ENCODE data around the gene MYD88. TPM values are rescaled to one million over a fixed set of nuclear protein-coding genes. Genes with fewer than 3 reads are reported as not detected.

MYD88 gene
- total RNA-seq, 1 donor from 2014 or later, result 47.3 TPM

DNA sequence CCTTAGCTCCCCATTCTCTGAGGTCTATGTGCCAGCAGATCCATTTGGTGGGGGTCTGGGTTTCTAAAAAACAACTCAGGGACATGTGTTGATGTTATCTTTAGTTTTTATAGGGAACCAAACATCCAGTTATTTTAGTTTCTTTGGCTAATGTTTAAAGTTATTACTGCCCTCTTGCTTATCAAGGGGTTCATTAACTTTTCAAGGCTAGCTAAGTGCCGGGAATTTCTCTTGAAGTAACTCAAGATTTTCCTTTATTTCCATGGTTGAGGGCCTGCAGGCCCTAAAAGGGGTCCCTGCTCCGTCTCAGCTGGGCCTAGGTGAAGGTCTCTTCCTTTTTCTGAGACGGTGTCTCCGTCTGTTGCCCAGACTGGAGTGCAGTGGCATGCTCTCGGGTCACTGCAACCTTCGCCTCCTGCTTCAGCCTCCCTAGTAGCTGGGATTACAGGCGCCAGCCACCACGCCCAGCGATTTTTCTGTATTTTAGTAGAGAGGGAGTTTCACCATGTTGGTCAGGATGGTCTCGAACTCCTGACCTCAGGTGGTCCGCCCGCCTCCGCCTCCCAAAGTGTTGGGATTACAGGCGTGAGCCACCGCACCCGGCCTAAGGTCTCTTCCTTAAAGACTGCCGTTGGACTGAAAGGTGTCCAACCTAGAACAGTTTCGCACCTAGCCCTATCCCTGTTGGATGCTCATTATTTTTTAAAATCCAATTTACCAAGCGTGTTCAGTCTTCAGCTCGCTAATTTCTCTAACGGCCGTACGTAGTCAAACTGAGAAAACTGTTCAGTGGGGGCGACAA is 25.6 kb downstream of the MYD88 start:
- TF ChIP-seq, protein P1, sequence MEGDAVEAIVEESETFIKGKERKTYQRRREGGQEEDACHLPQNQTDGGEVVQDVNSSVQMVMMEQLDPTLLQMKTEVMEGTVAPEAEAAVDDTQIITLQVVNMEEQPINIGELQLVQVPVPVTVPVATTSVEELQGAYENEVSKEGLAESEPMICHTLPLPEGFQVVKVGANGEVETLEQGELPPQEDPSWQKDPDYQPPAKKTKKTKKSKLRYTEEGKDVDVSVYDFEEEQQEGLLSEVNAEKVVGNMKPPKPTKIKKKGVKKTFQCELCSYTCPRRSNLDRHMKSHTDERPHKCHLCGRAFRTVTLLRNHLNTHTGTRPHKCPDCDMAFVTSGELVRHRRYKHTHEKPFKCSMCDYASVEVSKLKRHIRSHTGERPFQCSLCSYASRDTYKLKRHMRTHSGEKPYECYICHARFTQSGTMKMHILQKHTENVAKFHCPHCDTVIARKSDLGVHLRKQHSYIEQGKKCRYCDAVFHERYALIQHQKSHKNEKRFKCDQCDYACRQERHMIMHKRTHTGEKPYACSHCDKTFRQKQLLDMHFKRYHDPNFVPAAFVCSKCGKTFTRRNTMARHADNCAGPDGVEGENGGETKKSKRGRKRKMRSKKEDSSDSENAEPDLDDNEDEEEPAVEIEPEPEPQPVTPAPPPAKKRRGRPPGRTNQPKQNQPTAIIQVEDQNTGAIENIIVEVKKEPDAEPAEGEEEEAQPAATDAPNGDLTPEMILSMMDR (conservative IDR thresholded peaks at IDR 0.05; ENCODE audit: low read depth, low read length), result no peak
- peak overlapping the region; percentile 90 for H3K4me3 ChIP-seq (ENCODE audit: low read depth, low read length)
- no peak for DNase-seq (ENCODE audit: low read depth)

DNA sequence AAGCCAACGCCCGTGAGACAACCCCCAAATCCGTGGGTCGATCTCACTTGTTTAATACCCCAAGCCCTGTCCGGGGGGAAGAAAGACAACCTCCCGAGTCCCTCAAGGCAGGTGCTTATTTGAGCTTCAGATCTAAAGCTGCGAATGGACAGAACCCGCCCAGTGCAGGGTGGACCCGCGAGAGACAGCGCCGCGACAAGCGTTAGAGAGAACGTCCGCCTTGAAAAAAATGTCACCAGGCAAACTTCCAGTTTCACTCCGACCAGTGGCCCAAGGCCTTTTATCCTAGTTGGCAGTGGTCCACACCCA is 26.1 kb downstream of the MYD88 start:
- H3K4me3 ChIP-seq (ENCODE audit: low read depth, low read length), result peak overlapping the region; percentile 90
- TF ChIP-seq, protein P1 (conservative IDR thresholded peaks at IDR 0.05; ENCODE audit: low read depth, low read length), result no peak
- no peak for DNase-seq (ENCODE audit: low read depth)

DNA sequence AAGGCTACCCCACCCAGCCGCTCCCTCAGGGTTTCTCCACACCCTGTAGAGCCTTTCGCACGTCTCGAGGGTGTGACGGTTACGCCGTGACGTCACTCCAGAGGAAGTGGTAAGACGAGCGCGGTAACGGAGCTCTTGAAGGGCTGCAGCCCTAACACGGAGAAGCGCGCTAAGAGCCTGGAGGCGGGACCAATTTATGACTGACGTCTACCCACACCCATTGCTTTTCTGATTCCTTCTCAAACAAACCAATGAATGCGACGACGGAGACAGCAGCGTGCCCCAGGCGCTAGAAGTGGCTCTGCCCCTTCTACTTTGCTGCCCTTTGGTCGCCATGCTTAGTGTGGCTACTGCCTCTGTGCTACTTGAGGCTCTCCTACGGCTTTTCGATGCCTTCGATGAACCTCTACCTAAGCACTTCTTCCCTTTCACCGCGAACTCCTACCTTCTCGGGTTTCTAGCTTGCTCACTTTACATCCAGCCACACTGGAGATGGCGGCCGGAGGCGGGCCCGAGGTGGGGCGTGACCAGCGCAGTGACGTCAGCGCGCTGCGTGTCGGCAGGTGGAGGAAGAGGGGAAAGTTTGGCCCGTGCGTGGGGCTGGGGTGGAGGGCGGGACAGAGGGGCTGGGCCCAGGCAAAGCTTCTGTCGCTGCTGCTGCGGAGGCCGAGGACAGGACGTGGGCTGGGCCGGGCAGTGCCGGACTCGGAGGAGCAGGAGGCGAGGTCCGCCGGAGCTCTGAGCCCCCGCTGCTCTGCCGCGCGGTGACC is 26.7 kb downstream of the MYD88 start, which contains the start of gene OXSR1:
Gene OXSR1, plus strand, starts transcription at position 586 of the 770 bp plus-strand sequence. CDS start 340 bp downstream, outside the sequence.
- peak; percentile 98 for DNase-seq (ENCODE audit: low read depth)
- H3K4me3 ChIP-seq (ENCODE audit: low read depth, low read length), result peak within 1 kb of the TSS; percentile 90
- TF ChIP-seq, protein P1 (conservative IDR thresholded peaks at IDR 0.05; ENCODE audit: low read depth, low read length), result no peak

DNA sequence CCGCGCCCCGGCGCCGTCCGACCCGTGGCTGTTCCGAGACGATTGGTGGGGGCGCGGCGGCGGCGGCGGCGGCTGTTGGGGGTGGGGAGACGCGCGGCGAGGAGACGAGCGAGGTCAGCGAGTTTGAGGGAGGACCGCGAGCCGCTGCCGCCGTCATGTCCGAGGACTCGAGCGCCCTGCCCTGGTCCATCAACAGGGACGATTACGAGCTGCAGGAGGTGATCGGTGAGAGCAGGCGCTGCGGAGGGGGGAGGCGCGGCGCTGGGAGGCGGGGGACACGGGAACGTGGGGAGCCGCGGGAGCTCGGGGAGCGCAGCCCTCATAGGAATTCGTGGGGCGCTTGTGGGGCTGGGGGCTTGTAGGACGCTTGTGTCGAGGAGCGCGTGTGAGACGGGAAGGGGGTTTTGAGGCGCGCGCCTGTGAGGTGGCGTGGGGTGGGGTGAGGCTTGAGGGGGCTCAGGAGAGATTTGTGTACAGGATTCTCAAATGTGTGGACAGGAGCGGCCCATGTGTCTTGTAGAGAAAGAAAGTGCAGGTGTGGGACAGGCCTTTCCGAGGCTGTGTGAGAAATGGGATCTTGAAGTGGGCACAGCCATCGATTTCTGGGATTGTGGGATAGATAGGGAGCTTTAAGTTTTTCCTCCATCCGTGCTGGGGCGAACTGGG is 27.4 kb downstream of the MYD88 start:
- TF ChIP-seq, protein P1 (conservative IDR thresholded peaks at IDR 0.05; ENCODE audit: low read depth, low read length), result no peak
- DNase-seq (ENCODE audit: low read depth), result no peak
- peak overlapping the region; percentile 90 for H3K4me3 ChIP-seq (ENCODE audit: low read depth, low read length)

DNA sequence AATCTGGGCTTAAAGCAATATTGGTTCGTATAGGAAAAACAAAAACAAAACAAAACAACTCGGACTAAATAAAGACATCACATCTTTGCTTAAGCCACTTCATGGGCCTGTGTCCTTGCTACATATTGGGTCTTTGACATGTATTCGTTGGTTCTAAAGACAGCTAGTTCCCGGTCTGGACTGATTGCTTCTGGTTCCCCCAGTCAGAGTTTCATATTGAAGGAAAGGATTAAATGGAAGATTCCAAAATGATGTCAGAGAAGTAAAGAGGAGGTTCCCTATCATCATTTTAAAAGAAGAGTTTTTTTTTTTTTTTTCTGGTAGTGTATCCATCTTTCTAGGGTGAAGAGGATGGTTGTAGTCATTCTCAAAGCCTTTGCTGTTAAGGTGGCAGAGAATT is 29.1 kb downstream of the MYD88 start:
- DNase-seq (ENCODE audit: low read depth), result no peak
- TF ChIP-seq, protein P1 (conservative IDR thresholded peaks at IDR 0.05; ENCODE audit: low read depth, low read length), result no peak
- H3K4me3 ChIP-seq (ENCODE audit: low read depth, low read length), result no peak overlapping the region

DNA sequence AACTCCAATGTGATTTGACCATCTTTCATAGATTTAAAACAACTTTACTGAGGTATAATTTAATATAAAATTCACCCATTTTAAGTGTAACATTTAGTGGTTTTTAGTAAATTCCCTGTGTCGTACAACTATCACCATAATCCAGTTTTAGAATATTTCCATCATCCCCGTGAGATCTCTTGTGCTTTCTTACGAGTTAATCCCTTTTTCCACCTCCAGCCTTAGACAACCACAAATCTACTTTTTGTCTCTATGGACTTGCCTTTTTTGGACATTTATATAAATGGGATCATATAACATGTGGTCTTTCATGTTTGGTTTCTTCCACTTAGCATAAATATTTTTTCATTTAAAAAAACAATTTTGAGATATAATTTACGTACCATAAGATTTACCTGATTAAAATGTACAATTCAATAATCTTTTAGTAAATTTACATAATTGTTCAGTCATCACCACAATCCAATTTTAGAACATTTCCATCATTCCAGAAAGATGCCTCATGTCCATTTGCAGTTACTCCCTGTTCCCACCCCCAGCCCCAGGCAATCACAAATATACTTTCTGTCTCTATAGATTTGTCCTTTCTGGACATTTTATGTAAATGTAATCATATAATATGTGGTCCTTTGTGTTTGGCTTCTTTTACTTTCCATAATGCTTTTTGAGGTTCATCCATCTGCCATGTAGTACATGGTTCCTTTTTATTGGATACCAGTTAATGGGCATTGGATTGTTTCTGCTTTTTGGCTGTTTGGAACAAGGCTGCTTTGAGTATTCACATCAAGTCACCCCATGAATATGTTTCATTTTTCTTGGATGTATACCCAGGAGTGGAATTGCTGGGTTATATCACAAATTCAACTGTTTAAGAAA is 29.9 kb downstream of the MYD88 start:
- DNase-seq (ENCODE audit: low read depth), result no peak
- no peak overlapping the region for H3K4me3 ChIP-seq (ENCODE audit: low read depth, low read length)

More for the DNA sequence above, 29.9 kb downstream of the MYD88 start:
- TF ChIP-seq, protein P1 (conservative IDR thresholded peaks at IDR 0.05; ENCODE audit: low read depth, low read length), result no peak

Measured in epithelial cell of proximal tubule (primary cell).